ENCODE measurements around the gene PLPP1.

The PLPP1 gene

GRCh38 chr5:55393501-55394175, 141.1 kb downstream of the PLPP1 start:
- no peak for DNase-seq

GRCh38 chr5:55392669-55393068, 142.1 kb downstream of the PLPP1 start:
- no peak for DNase-seq

- DNase-seq = no peak
Observed at GRCh38 chr5:55391707-55392106, 143.1 kb downstream of the PLPP1 start.

- DNase-seq = no peak
Observed at GRCh38 chr5:55387865-55388264, 146.9 kb downstream of the PLPP1 start.

- no peak for DNase-seq
Observed at GRCh38 chr5:55386356-55386755, 148.4 kb downstream of the PLPP1 start.

GRCh38 chr5:55385846-55386245, 148.9 kb downstream of the PLPP1 start:
- no peak for DNase-seq

GRCh38 chr5:55385227-55385626, 149.5 kb downstream of the PLPP1 start:
- no peak for DNase-seq

GRCh38 chr5:55384072-55384471, 150.7 kb downstream of the PLPP1 start:
- DNase-seq = no peak

GRCh38 chr5:55383254-55383653, 151.5 kb downstream of the PLPP1 start:
- no peak for DNase-seq

- DNase-seq = no peak
Observed at GRCh38 chr5:55377810-55378209, 157.0 kb downstream of the PLPP1 start.

Data from CD4-positive, alpha-beta T cell treated with Interleukin-4 for 4 hours (primary cell).